Endothelial cell of umbilical vein (primary cell): ENCODE results near the gene KCNIP3. TPM values are rescaled to one million over a fixed set of nuclear protein-coding genes. Genes with fewer than 3 reads are reported as not detected.

ENCODE experiments used
- BruUV-seq: library from RNA; stranded (reverse); fragments of 400-500 nt; replicated peaks from 2 replicates; lab custom pipeline; 2021; lab: Mats Ljungman, UMichigan
- CTCF ChIA-PET: fragments of 300-600, 350-600 bp; sonication (Branson Sonifier 250); formaldehyde crosslinking; loops from one replicate; lab custom pipeline; 2021; ENCODE audit warnings: antibody characterized with exemption, inconsistent platforms; lab: Charles Lee
- POLR2A ChIA-PET: fragments of 300-600, 350-600 bp; sonication (Branson Sonifier 250); formaldehyde crosslinking; loops from one replicate; lab custom pipeline; 2021; ENCODE audit warnings: antibody characterized with exemption, inconsistent platforms; lab: Charles Lee
- DNase-seq: peaks from one replicate; pipeline ENCODE4 v3.0.0-alpha.2; 2011; ENCODE audit warnings: low read depth, low spot score
- FAIRE-seq: peaks from 2 replicates; lab custom pipeline; 2011; peaks lifted over from hg19 to GRCh38; lab: Jason Lieb, UNC
- H2AFZ ChIP-seq: 2 replicates; pipeline ENCODE4 v1.6.0; 2012; ENCODE audit warnings: low read depth, low read length, control low read depth, inconsistent platforms
- H3K27ac ChIP-seq: 2 replicates; pipeline ENCODE4 v1.5.1; 2011; ENCODE audit warnings: low read depth, mild to moderate bottlenecking, control low read depth, low read length, moderate library complexity; ENCODE audit not compliant: insufficient read depth
- H3K27me3 ChIP-seq, 2 experiments: 2 replicates each; pipeline versions ENCODE4 v1.6.0 to v1.6.1; 2011; ENCODE audit warnings: low read length in 2 of 2, mixed read lengths in 1 of 2; ENCODE audit not compliant: control insufficient read depth in 2 of 2, insufficient read depth in 2 of 2
- H3K36me3 ChIP-seq, 2 experiments: 2 replicates in 1 of 2; 3 replicates in 1 of 2; pipeline ENCODE4 v1.5.1; 2011; ENCODE audit warnings: low read length in 2 of 2, mild to moderate bottlenecking in 1 of 2, moderate library complexity in 1 of 2; ENCODE audit not compliant: control insufficient read depth in 2 of 2, insufficient read depth in 2 of 2; ENCODE audit errors: extremely low read depth in 1 of 2
- H3K4me1 ChIP-seq: 3 replicates; pipeline ENCODE4 v1.5.1; 2011; ENCODE audit warnings: mild to moderate bottlenecking, low read length; ENCODE audit not compliant: control insufficient read depth, insufficient read depth; ENCODE audit errors: extremely low read depth
- H3K4me2 ChIP-seq: 2 replicates; pipeline ENCODE4 v1.6.1; 2011; ENCODE audit warnings: low read length, control low read depth, mixed read lengths; ENCODE audit not compliant: insufficient read depth
- H3K4me3 ChIP-seq, 3 experiments: fragments of 200-600 bp in 1 of 3; sonication (generic), shearing (Covaris generic) in 1 of 3; replicated peaks in 1 of 3; 2 replicates each; pipeline ENCODE4 v1.5.1; 2011 to 2016; ENCODE audit warnings: control low read depth in 3 of 3, low read length in 3 of 3, mild to moderate bottlenecking in 2 of 3, inconsistent platforms in 1 of 3, low read depth in 1 of 3, moderate library complexity in 1 of 3; ENCODE audit not compliant: insufficient read depth in 1 of 3
- H3K79me2 ChIP-seq: 2 replicates; pipeline ENCODE4 v1.6.0; 2012; ENCODE audit warnings: low read length, inconsistent platforms; ENCODE audit not compliant: control insufficient read depth, insufficient read depth
- H3K9ac ChIP-seq: replicated peaks from 2 replicates; pipeline ENCODE3; 2011; ENCODE audit warnings: low read length, control low read depth; ENCODE audit not compliant: insufficient read depth; ENCODE audit errors: extremely low read depth
- H3K9me1 ChIP-seq: replicated peaks from 3 replicates; pipeline ENCODE4 v1.6.0; 2011; ENCODE audit warnings: mild to moderate bottlenecking, low read length; ENCODE audit not compliant: control insufficient read depth, insufficient read depth; ENCODE audit errors: extremely low read depth
- H3K9me3 ChIP-seq: replicated peaks from 2 replicates; pipeline ENCODE4 v1.5.1; 2012; ENCODE audit warnings: low read length, inconsistent platforms; ENCODE audit not compliant: control insufficient read depth, insufficient read depth
- H4K20me1 ChIP-seq: replicated peaks from 2 replicates; pipeline ENCODE3; 2011; ENCODE audit warnings: mild to moderate bottlenecking, low read length; ENCODE audit not compliant: control insufficient read depth, insufficient read depth; ENCODE audit errors: extremely low read depth
- CTCF ChIP-seq, 2 donors: IDR thresholded peaks; 1 replicate in 1 of 2; 2 replicates in 1 of 2; pipeline ENCODE4 v1.5.1; 2011; ENCODE audit warnings: low read length in 2 of 2, mild to moderate bottlenecking in 2 of 2, moderate library complexity in 2 of 2, control low read depth in 1 of 2, inconsistent platforms in 1 of 2, low read depth in 1 of 2; ENCODE audit not compliant: insufficient read depth in 1 of 2; ENCODE audit errors: extremely low read depth in 1 of 2
- EZH2 ChIP-seq: IDR thresholded peaks from 2 replicates; pipeline ENCODE4 v1.6.1; 2012; ENCODE audit warnings: borderline replicate concordance, low read depth, mild to moderate bottlenecking, moderate library complexity, low read length, inconsistent platforms; ENCODE audit not compliant: severe bottlenecking
- FOS ChIP-seq: IDR thresholded peaks from 2 replicates; pipeline ENCODE4 v1.6.1; 2011; ENCODE audit warnings: mild to moderate bottlenecking, low read length, moderate library complexity, borderline replicate concordance; ENCODE audit not compliant: insufficient read depth
- GATA2 ChIP-seq: IDR thresholded peaks from 2 replicates; pipeline ENCODE4 v1.7.0; 2011; ENCODE audit warnings: low read depth, mild to moderate bottlenecking, moderate library complexity, mixed read lengths, low read length; ENCODE audit not compliant: insufficient read length, insufficient read depth
- JUN ChIP-seq: IDR thresholded peaks from 2 replicates; pipeline ENCODE4 v1.6.1; 2011; ENCODE audit warnings: borderline replicate concordance, low read depth; ENCODE audit not compliant: insufficient read length, insufficient read depth
- MAX ChIP-seq: IDR thresholded peaks from 2 replicates; pipeline ENCODE4 v1.6.1; 2011; ENCODE audit not compliant: insufficient read depth, insufficient read length
- MYC ChIP-seq: IDR thresholded peaks from one replicate; pipeline ENCODE4 v1.6.1; 2011; ENCODE audit warnings: mild to moderate bottlenecking, low read depth, low read length
- POLR2A ChIP-seq: IDR thresholded peaks from 2 replicates; pipeline ENCODE4 v1.6.1; 2012; ENCODE audit warnings: low read depth, mild to moderate bottlenecking, control low read depth, low read length
- POLR2AphosphoS5 ChIP-seq: IDR thresholded peaks from 2 replicates; pipeline ENCODE4 v1.6.1; 2012; ENCODE audit warnings: low read depth, mild to moderate bottlenecking, control low read depth, low read length, moderate library complexity; ENCODE audit not compliant: insufficient read depth
- dilution Hi-C: fragments of 300-500 bp; cut with MboI; formaldehyde crosslinking; loops from one replicate; pipeline ENCODE4 v1.15.0; 2019; ENCODE audit warnings: low sequenced_read_pairs; ENCODE audit not compliant: extremely low pct_ligation_motif_present
- intact Hi-C: fragments of 100-400 bp; cut with micrococcal nuclease; formaldehyde crosslinking; loops from one replicate; pipeline ENCODE4 v1.10.0; 2022
- polyA plus RNA-seq, 4 experiments: library from polyadenylated mRNA; depleted of rRNA in 3 of 4; stranded (reverse) in 3 of 4; unstranded in 1 of 4; fragments of >200 nt; gene quantifications; 2 replicates each; pipeline versions ENCODE4 v1.2.1 to v1.2.3, GENCODE V29; 2011 to 2012; ENCODE audit warnings: missing spikeins in 1 of 4
- total RNA-seq: library from RNA; stranded (reverse); gene quantifications from 2 replicates; pipeline ENCODE4 v1.2.3, GENCODE V29; 2021

KCNIP3 gene
- total and polyA plus RNA-seq, 2 donors (not counting 3 experiments of a cell fraction or from before 2014, with no cell fraction given), result 0.12 to 0.62 TPM

GRCh38 chr2:95325590-95326432 lies 28.7 kb downstream of the KCNIP3 start:
- Histone ChIP-seq H3K36me3 (no peaks in the 10 kb centered on the region), H2AFZ (no peak overlapping the region), H3K4me1 (no peaks in the 10 kb centered on the region), H3K79me2 (no peaks in the 10 kb centered on the region), H3K27ac (no peak overlapping the region), H3K9me1 (no peaks in the 10 kb centered on the region), H3K9ac (no peak overlapping the region), H3K27me3 (no peaks in the 10 kb centered on the region), H3K4me2 (no peak overlapping the region), H4K20me1 (no peaks in the 10 kb centered on the region), H3K9me3 (no peaks in the 10 kb centered on the region), H3K4me3 (no peak overlapping the region)
- no peak for TF ChIP-seq POLR2A
- TF ChIP-seq GATA2, result no peak
- TF ChIP-seq POLR2AphosphoS5, result no peak
- no peak for TF ChIP-seq JUN
- TF ChIP-seq CTCF (IDR thresholded peaks at IDR 0.05; ENCODE audit: extremely low read depth in 1 of 2, insufficient read depth in 1 of 2, low read depth in 1 of 2, low read length in 2 of 2), result no peak
- TF ChIP-seq FOS, result no peak
- no peak for TF ChIP-seq EZH2
- TF ChIP-seq MAX, result no peak
- no peak for TF ChIP-seq MYC
- dilution Hi-C loops (no loop called here), intact Hi-C loops (no loop called here)
- CTCF ChIA-PET, result no interaction called here
- POLR2A ChIA-PET, result no interaction called here
- FAIRE-seq (no peak), DNase-seq (no peak)
- no TSS peak for BruUV-seq
